Glutamatergic neuron (in vitro differentiated cells): ENCODE data around the gene TSHZ1. TPM values are rescaled to one million over a fixed set of nuclear protein-coding genes. Genes with fewer than 3 reads are reported as not detected.

Experiments used
- DNase-seq: peaks from one replicate; pipeline ENCODE4 v3.0.0; 2022
- H3K27ac Mint-ChIP-seq: one replicate; pipeline ENCODE4 v1.8.0; 2020; ENCODE audit warnings: mild to moderate bottlenecking, mixed read lengths, inconsistent platforms; ENCODE audit not compliant: unreplicated experiment
- H3K27me3 Mint-ChIP-seq: one replicate; pipeline ENCODE4 v1.8.0; 2020; ENCODE audit warnings: mild to moderate bottlenecking, moderate library complexity, mixed read lengths, inconsistent platforms; ENCODE audit not compliant: unreplicated experiment
- H3K36me3 Mint-ChIP-seq: one replicate; pipeline ENCODE4 v1.8.0; 2020; ENCODE audit warnings: mild to moderate bottlenecking, mixed read lengths, inconsistent platforms; ENCODE audit not compliant: unreplicated experiment
- H3K4me1 Mint-ChIP-seq: one replicate; pipeline ENCODE4 v1.8.0; 2020; ENCODE audit warnings: mild to moderate bottlenecking, low read depth, mixed read lengths, inconsistent platforms; ENCODE audit not compliant: unreplicated experiment
- H3K4me3 Mint-ChIP-seq: one replicate; pipeline ENCODE4 v1.8.0; 2020; ENCODE audit warnings: mild to moderate bottlenecking, mixed read lengths, inconsistent platforms; ENCODE audit not compliant: unreplicated experiment
- H3K9me3 Mint-ChIP-seq: one replicate; pipeline ENCODE4 v1.8.0; 2020; ENCODE audit warnings: mild to moderate bottlenecking, moderate library complexity, mixed read lengths, inconsistent platforms; ENCODE audit not compliant: unreplicated experiment
- CTCF ChIP-seq: fragments of 200-600 bp; sonication (generic); IDR thresholded peaks from one replicate; pipeline ENCODE4 v1.5.0; 2021; ENCODE audit not compliant: partially characterized antibody, unreplicated experiment
- total RNA-seq: library from RNA; stranded (reverse); fragmentation: NEBNext Ultra II Directional; extraction: Animal tissue kit (Norgen Biotek cat#: 25700); gene quantifications from one replicate; pipeline ENCODE4 v1.2.1, GENCODE V29; 2021; ENCODE audit not compliant: unreplicated experiment

TSHZ1 gene
- total RNA-seq, 1 donor from 2014 or later = 5.3 TPM

DNA sequence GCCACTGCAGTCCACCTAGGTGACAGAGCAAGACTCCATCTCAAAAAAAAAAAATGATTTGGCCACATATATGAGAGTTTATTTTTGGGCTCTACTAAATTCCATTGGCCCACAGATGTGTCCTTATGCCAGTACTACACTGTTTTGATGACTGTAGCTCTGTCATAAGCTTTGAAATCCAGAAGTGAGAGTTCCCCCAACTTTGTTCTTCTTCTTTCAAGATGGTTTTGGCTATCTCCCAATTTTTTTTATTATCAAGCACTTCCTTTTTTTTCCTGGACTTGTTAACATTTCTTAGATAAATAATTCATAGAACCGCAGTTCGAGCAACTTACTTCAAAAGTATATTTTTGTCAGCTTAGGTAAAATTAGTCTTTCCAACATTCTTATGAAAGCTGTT lies 96.9 kb downstream of the TSHZ1 start:
- DNase-seq = no peak
- H3K4me1 Mint-ChIP-seq = no peaks in the 10 kb centered on the region
- H3K27ac Mint-ChIP-seq = no peak overlapping the region
- H3K36me3 Mint-ChIP-seq = peaks cover 6% of the 10 kb centered on the region
- no peak for TF ChIP-seq CTCF
- H3K4me3 Mint-ChIP-seq = no peak overlapping the region
- peaks cover 3% of the 10 kb centered on the region for H3K27me3 Mint-ChIP-seq
- peaks cover 3% of the 10 kb centered on the region for H3K9me3 Mint-ChIP-seq

DNA sequence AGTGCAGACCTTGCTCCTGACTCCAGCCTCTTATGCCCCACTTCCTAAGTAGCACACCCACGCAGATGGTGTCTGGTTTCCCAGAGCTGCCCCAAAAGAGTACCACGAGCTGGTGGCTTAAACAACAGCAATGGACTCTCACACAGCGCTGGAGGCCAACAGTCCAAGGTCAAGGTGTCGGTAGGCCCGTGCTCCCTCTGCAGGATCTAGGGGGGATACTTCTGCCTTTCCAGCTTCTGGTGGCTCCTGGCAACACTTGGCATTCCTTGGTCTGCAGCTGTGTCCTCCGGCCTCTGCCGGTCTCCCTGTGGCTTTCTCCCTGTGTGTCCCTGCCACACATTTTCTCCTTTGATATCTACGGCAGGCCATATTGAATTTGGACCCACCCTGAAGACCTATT lies 99.0 kb downstream of the TSHZ1 start:
- no peak for DNase-seq
- Mint-ChIP-seq H3K36me3 (peaks cover 6% of the 10 kb centered on the region), H3K27me3 (peaks cover 3% of the 10 kb centered on the region), H3K4me1 (no peaks in the 10 kb centered on the region), H3K4me3 (no peak overlapping the region), H3K9me3 (peaks cover 3% of the 10 kb centered on the region), H3K27ac (no peak overlapping the region)
- TF ChIP-seq CTCF = no peak

- H3K9me3 Mint-ChIP-seq = peaks cover 3% of the 10 kb centered on the region
- H3K4me1 Mint-ChIP-seq = no peaks in the 10 kb centered on the region
- no peak for DNase-seq
- H3K27me3 Mint-ChIP-seq = no peaks in the 10 kb centered on the region
- no peak overlapping the region for H3K27ac Mint-ChIP-seq
- no peak overlapping the region for H3K4me3 Mint-ChIP-seq
- TF ChIP-seq CTCF = no peak
- no peaks in the 10 kb centered on the region for H3K36me3 Mint-ChIP-seq
Measured at GRCh38 chr18:75314117-75314516, 103.5 kb downstream of the TSHZ1 start.

DNA sequence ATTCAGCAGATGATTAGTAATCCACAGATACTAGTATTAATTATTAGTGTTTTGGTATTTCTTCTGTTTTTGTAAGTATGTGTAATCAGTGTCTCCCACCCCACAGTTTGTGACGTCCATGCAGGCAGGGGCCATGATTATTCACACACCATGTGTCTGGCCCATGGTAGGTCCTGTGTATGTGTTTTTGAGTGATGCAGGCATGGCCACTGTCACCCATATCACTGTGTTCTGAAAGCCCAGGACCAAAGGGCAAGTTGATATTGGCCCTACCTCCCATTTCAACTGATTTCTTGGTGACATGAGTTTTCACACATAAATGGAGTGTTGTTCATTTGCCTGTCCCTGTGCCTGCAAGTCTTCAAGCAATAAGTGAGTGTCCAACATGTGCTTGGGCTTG lies 104.0 kb downstream of the TSHZ1 start:
- H3K4me1 Mint-ChIP-seq = no peaks in the 10 kb centered on the region
- no peaks in the 10 kb centered on the region for H3K27me3 Mint-ChIP-seq
- TF ChIP-seq CTCF = no peak
- H3K4me3 Mint-ChIP-seq = no peak overlapping the region
- no peak for DNase-seq
- peaks cover 3% of the 10 kb centered on the region for H3K9me3 Mint-ChIP-seq
- H3K36me3 Mint-ChIP-seq = no peaks in the 10 kb centered on the region
- H3K27ac Mint-ChIP-seq = no peak overlapping the region

GRCh38 chr18:75316223-75316622 lies 105.6 kb downstream of the TSHZ1 start:
- H3K27ac Mint-ChIP-seq = no peak overlapping the region
- H3K36me3 Mint-ChIP-seq = no peaks in the 10 kb centered on the region
- H3K9me3 Mint-ChIP-seq = peaks cover 1% of the 10 kb centered on the region
- no peak for TF ChIP-seq CTCF
- H3K4me1 Mint-ChIP-seq = no peaks in the 10 kb centered on the region
- H3K4me3 Mint-ChIP-seq = no peak overlapping the region
- no peak for DNase-seq
- H3K27me3 Mint-ChIP-seq = no peaks in the 10 kb centered on the region
